ENCODE data around the gene DPYSL5.

DPYSL5 gene

GRCh38 chr2:26892922-26893524 is 45.1 kb downstream of the DPYSL5 start:
- Histone ChIP-seq H3K27me3 (ENCODE audit: control insufficient read depth, insufficient read depth, low read length) (no peaks in the 10 kb centered on the region), H3K36me3 (ENCODE audit: control insufficient read depth, low read depth, low read length) (no peaks in the 10 kb centered on the region), H3K9me3 (ENCODE audit: control insufficient read depth, low read depth, low read length) (no peaks in the 10 kb centered on the region), H3K9ac (ENCODE audit: low read length) (no peak overlapping the region), H3K4me3 (ENCODE audit: low read length) (no peak overlapping the region), H3K27ac (ENCODE audit: low read length) (no peak overlapping the region), H3K4me1 (ENCODE audit: control insufficient read depth, low read depth, low read length) (no peaks in the 10 kb centered on the region)

- Histone ChIP-seq H3K9ac (ENCODE audit: low read length) (no peak overlapping the region), H3K27me3 (ENCODE audit: control insufficient read depth, insufficient read depth, low read length) (no peaks in the 10 kb centered on the region), H3K4me3 (ENCODE audit: low read length) (no peak overlapping the region), H3K36me3 (ENCODE audit: control insufficient read depth, low read depth, low read length) (no peaks in the 10 kb centered on the region), H3K9me3 (ENCODE audit: control insufficient read depth, low read depth, low read length) (no peaks in the 10 kb centered on the region), H3K4me1 (ENCODE audit: control insufficient read depth, low read depth, low read length) (no peaks in the 10 kb centered on the region), H3K27ac (ENCODE audit: low read length) (no peak overlapping the region)
These were observed 46.2 kb downstream of the DPYSL5 start for GRCh38 chr2:26894136-26894535.

GRCh38 chr2:26897807-26898479 is 50.0 kb downstream of the DPYSL5 start:
- Histone ChIP-seq H3K4me3 (ENCODE audit: low read length) (no peak overlapping the region), H3K4me1 (ENCODE audit: control insufficient read depth, low read depth, low read length) (peaks cover 19% of the 10 kb centered on the region), H3K27ac (ENCODE audit: low read length) (no peak overlapping the region), H3K36me3 (ENCODE audit: control insufficient read depth, low read depth, low read length) (no peaks in the 10 kb centered on the region), H3K9ac (ENCODE audit: low read length) (no peak overlapping the region), H3K27me3 (ENCODE audit: control insufficient read depth, insufficient read depth, low read length) (peaks cover 6% of the 10 kb centered on the region), H3K9me3 (ENCODE audit: control insufficient read depth, low read depth, low read length) (no peaks in the 10 kb centered on the region)

- no peaks in the 10 kb centered on the region for H3K36me3 ChIP-seq (ENCODE audit: control insufficient read depth, low read depth, low read length)
These were observed 50.6 kb downstream of the DPYSL5 start for GRCh38 chr2:26898480-26899078.

GRCh38 chr2:26899500-26900164 is 51.7 kb downstream of the DPYSL5 start:
- peaks cover 19% of the 10 kb centered on the region for H3K4me1 ChIP-seq (ENCODE audit: control insufficient read depth, low read depth, low read length)
- no peaks in the 10 kb centered on the region for H3K9me3 ChIP-seq (ENCODE audit: control insufficient read depth, low read depth, low read length)
- H3K36me3 ChIP-seq (ENCODE audit: control insufficient read depth, low read depth, low read length) = no peaks in the 10 kb centered on the region
- H3K27me3 ChIP-seq (ENCODE audit: control insufficient read depth, insufficient read depth, low read length) = peaks cover 6% of the 10 kb centered on the region
- no peak overlapping the region for H3K9ac ChIP-seq (ENCODE audit: low read length)
- no peak overlapping the region for H3K4me3 ChIP-seq (ENCODE audit: low read length)
- H3K27ac ChIP-seq (ENCODE audit: low read length) = no peak overlapping the region

More at GRCh38 chr2:26898480-26899078, 50.6 kb downstream of the DPYSL5 start:
- peaks cover 6% of the 10 kb centered on the region for H3K27me3 ChIP-seq (ENCODE audit: control insufficient read depth, insufficient read depth, low read length)
- H3K4me1 ChIP-seq (ENCODE audit: control insufficient read depth, low read depth, low read length) = peaks cover 19% of the 10 kb centered on the region
- H3K9me3 ChIP-seq (ENCODE audit: control insufficient read depth, low read depth, low read length) = no peaks in the 10 kb centered on the region
- H3K27ac ChIP-seq (ENCODE audit: low read length) = no peak overlapping the region
- no peak overlapping the region for H3K9ac ChIP-seq (ENCODE audit: low read length)
- H3K4me3 ChIP-seq (ENCODE audit: low read length) = no peak overlapping the region

- Histone ChIP-seq H3K27me3 (ENCODE audit: control insufficient read depth, insufficient read depth, low read length) (peaks cover 6% of the 10 kb centered on the region), H3K9me3 (ENCODE audit: control insufficient read depth, low read depth, low read length) (no peaks in the 10 kb centered on the region), H3K36me3 (ENCODE audit: control insufficient read depth, low read depth, low read length) (no peaks in the 10 kb centered on the region), H3K9ac (ENCODE audit: low read length) (no peak overlapping the region), H3K4me1 (ENCODE audit: control insufficient read depth, low read depth, low read length) (peaks cover 19% of the 10 kb centered on the region), H3K4me3 (ENCODE audit: low read length) (no peak overlapping the region), H3K27ac (ENCODE audit: low read length) (no peak overlapping the region)
These were observed 52.9 kb downstream of the DPYSL5 start for GRCh38 chr2:26900831-26901321.

GRCh38 chr2:26901326-26902183 is 53.6 kb downstream of the DPYSL5 start:
- no peak overlapping the region for H3K9ac ChIP-seq (ENCODE audit: low read length)
- H3K4me3 ChIP-seq (ENCODE audit: low read length) = no peak overlapping the region
- H3K4me1 ChIP-seq (ENCODE audit: control insufficient read depth, low read depth, low read length) = peaks cover 19% of the 10 kb centered on the region
- no peaks in the 10 kb centered on the region for H3K36me3 ChIP-seq (ENCODE audit: control insufficient read depth, low read depth, low read length)
- peaks cover 6% of the 10 kb centered on the region for H3K27me3 ChIP-seq (ENCODE audit: control insufficient read depth, insufficient read depth, low read length)
- no peaks in the 10 kb centered on the region for H3K9me3 ChIP-seq (ENCODE audit: control insufficient read depth, low read depth, low read length)
- H3K27ac ChIP-seq (ENCODE audit: low read length) = no peak overlapping the region

GRCh38 chr2:26903676-26904075 is 55.7 kb downstream of the DPYSL5 start:
- Histone ChIP-seq H3K27me3 (ENCODE audit: control insufficient read depth, insufficient read depth, low read length) (peaks cover 6% of the 10 kb centered on the region), H3K9ac (ENCODE audit: low read length) (no peak overlapping the region), H3K9me3 (ENCODE audit: control insufficient read depth, low read depth, low read length) (no peaks in the 10 kb centered on the region), H3K27ac (ENCODE audit: low read length) (no peak overlapping the region), H3K4me1 (ENCODE audit: control insufficient read depth, low read depth, low read length) (peaks cover 24% of the 10 kb centered on the region), H3K36me3 (ENCODE audit: control insufficient read depth, low read depth, low read length) (no peaks in the 10 kb centered on the region), H3K4me3 (ENCODE audit: low read length) (no peak overlapping the region)

- H3K4me3 ChIP-seq (ENCODE audit: low read length) = no peak overlapping the region
- H3K27ac ChIP-seq (ENCODE audit: low read length) = no peak overlapping the region
- no peak overlapping the region for H3K9ac ChIP-seq (ENCODE audit: low read length)
- H3K9me3 ChIP-seq (ENCODE audit: control insufficient read depth, low read depth, low read length) = no peaks in the 10 kb centered on the region
- peaks cover 24% of the 10 kb centered on the region for H3K4me1 ChIP-seq (ENCODE audit: control insufficient read depth, low read depth, low read length)
- H3K27me3 ChIP-seq (ENCODE audit: control insufficient read depth, insufficient read depth, low read length) = peaks cover 6% of the 10 kb centered on the region
- H3K36me3 ChIP-seq (ENCODE audit: control insufficient read depth, low read depth, low read length) = no peaks in the 10 kb centered on the region
These were observed 56.9 kb downstream of the DPYSL5 start for GRCh38 chr2:26904839-26905238.

- H3K9me3 ChIP-seq (ENCODE audit: control insufficient read depth, low read depth, low read length) = no peaks in the 10 kb centered on the region
- H3K9ac ChIP-seq (ENCODE audit: low read length) = no peak overlapping the region
- peaks cover 5% of the 10 kb centered on the region for H3K27me3 ChIP-seq (ENCODE audit: control insufficient read depth, insufficient read depth, low read length)
- H3K27ac ChIP-seq (ENCODE audit: low read length) = no peak overlapping the region
- no peaks in the 10 kb centered on the region for H3K36me3 ChIP-seq (ENCODE audit: control insufficient read depth, low read depth, low read length)
- H3K4me1 ChIP-seq (ENCODE audit: control insufficient read depth, low read depth, low read length) = peaks cover 23% of the 10 kb centered on the region
- H3K4me3 ChIP-seq (ENCODE audit: low read length) = no peak overlapping the region
These were observed 57.6 kb downstream of the DPYSL5 start for GRCh38 chr2:26905341-26906198.

Data from iPS-18a (cell line).